B cell (primary cell): ENCODE data around the gene NPFF. TPM values are rescaled to one million over a fixed set of nuclear protein-coding genes. Genes with fewer than 3 reads are reported as not detected.

Experiments
- ATAC-seq: fragments of 200-7000 bp; cut with Tn5 transposase; one replicate; pipeline ENCODE4 v1.10.0; 2021; ENCODE audit warnings: low read depth, mild to moderate bottlenecking, moderate number of reproducible peaks, moderate library complexity
- CTCF ChIA-PET: fragments of 350-600 bp; sonication (Branson Sonifier 250); formaldehyde crosslinking; loops from one replicate; lab custom pipeline; 2021; ENCODE audit warnings: antibody characterized with exemption, inconsistent platforms; lab: Charles Lee
- POLR2A ChIA-PET: fragments of 350-600 bp; sonication (Branson Sonifier 250); formaldehyde crosslinking; loops from one replicate; lab custom pipeline; 2021; ENCODE audit warnings: antibody characterized with exemption; lab: Charles Lee
- DNase-seq: peaks from one replicate; pipeline ENCODE4 v3.0.0; 2013
- H2AFZ ChIP-seq: 2 replicates; pipeline ENCODE4 v1.6.1; 2012; ENCODE audit warnings: mild to moderate bottlenecking, low read depth, low read length; ENCODE audit not compliant: insufficient read depth, poor library complexity, severe bottlenecking
- H3K27ac ChIP-seq, 2 donors: 1 replicate in 1 of 2; 2 replicates in 1 of 2; pipeline ENCODE4 v1.5.1; 2012 to 2013; ENCODE audit warnings: low read length in 2 of 2, mild to moderate bottlenecking in 2 of 2, moderate library complexity in 1 of 2
- H3K27me3 ChIP-seq, 4 experiments: fragments of 200-600 bp in 1 of 4; sonication (generic) in 1 of 4; replicated peaks in 1 of 4; 1 replicate in 2 of 4; 2 replicates in 2 of 4; pipeline versions ENCODE4 v1.6.1 to v1.7.0; 2013 to 2016; ENCODE audit warnings: low read length in 3 of 4, mild to moderate bottlenecking in 2 of 4, mixed read lengths in 1 of 4, moderate library complexity in 1 of 4; ENCODE audit not compliant: insufficient read depth in 4 of 4, control insufficient read depth in 3 of 4; ENCODE audit errors: control extremely low read depth in 1 of 4
- H3K36me3 ChIP-seq, 2 experiments: replicated peaks in 1 of 2; 1 replicate in 1 of 2; 2 replicates in 1 of 2; pipeline versions ENCODE4 v1.6.1 to v1.7.1; 2013; ENCODE audit warnings: low read length in 1 of 2; ENCODE audit not compliant: insufficient read depth in 2 of 2, control insufficient read depth in 1 of 2; ENCODE audit errors: control extremely low read depth in 1 of 2, extremely low read depth in 1 of 2
- H3K4me1 ChIP-seq, 2 donors: fragments of 200-600 bp in 1 of 2; sonication (generic) in 1 of 2; 1 replicate in 1 of 2; 2 replicates in 1 of 2; pipeline versions ENCODE4 v1.5.1 to v1.6.1; 2013 to 2017; ENCODE audit warnings: low read length in 2 of 2; ENCODE audit not compliant: control insufficient read depth in 2 of 2, insufficient read depth in 2 of 2
- H3K4me2 ChIP-seq: replicated peaks from 2 replicates; pipeline ENCODE3; 2012; ENCODE audit warnings: mild to moderate bottlenecking, low read depth, low read length; ENCODE audit not compliant: poor library complexity, severe bottlenecking
- H3K4me3 ChIP-seq, 5 experiments: fragments of 200-600 bp in 1 of 5; sonication (generic) in 1 of 5; 1 replicate in 3 of 5; 2 replicates in 2 of 5; pipeline versions ENCODE4 v1.5.1 to v1.7.0; 2011 to 2016; ENCODE audit warnings: low read length in 4 of 5, mild to moderate bottlenecking in 4 of 5, low read depth in 2 of 5, control low read depth in 1 of 5, moderate library complexity in 1 of 5; ENCODE audit not compliant: insufficient read depth in 1 of 5; ENCODE audit errors: control extremely low read depth in 1 of 5, extremely low read depth in 1 of 5
- H3K79me2 ChIP-seq: fragments of 200-600 bp; sonication (generic); one replicate; pipeline ENCODE4 v1.6.0; 2016; ENCODE audit warnings: low read length; ENCODE audit not compliant: control insufficient read depth, insufficient read depth
- H3K9ac ChIP-seq: fragments of 200-600 bp; sonication (generic); 2 replicates; pipeline ENCODE4 v1.6.1; 2017; ENCODE audit warnings: mild to moderate bottlenecking, low read length, moderate library complexity
- H3K9me3 ChIP-seq, 3 donors: one replicate each; pipeline versions ENCODE4 v1.6.1 to v1.7.1; 2013; ENCODE audit warnings: low read length in 2 of 3; ENCODE audit not compliant: control insufficient read depth in 2 of 3, insufficient read depth in 1 of 3; ENCODE audit errors: control extremely low read depth in 1 of 3
- H4K20me1 ChIP-seq: 2 replicates; pipeline ENCODE4 v1.6.0; 2012; ENCODE audit warnings: mild to moderate bottlenecking, low read length; ENCODE audit not compliant: insufficient read depth, control insufficient read depth, poor library complexity, severe bottlenecking
- H3K27ac Mint-ChIP-seq: one replicate; pipeline ENCODE4 v1.8.0; 2021; ENCODE audit warnings: mixed read lengths
- H3K27me3 Mint-ChIP-seq: one replicate; pipeline ENCODE4 v1.8.0; 2021; ENCODE audit warnings: mixed read lengths
- H3K4me1 Mint-ChIP-seq: one replicate; pipeline ENCODE4 v1.8.0; 2021; ENCODE audit warnings: mixed read lengths
- H3K4me3 Mint-ChIP-seq: one replicate; pipeline ENCODE4 v1.8.0; 2021; ENCODE audit warnings: mixed read lengths
- H3K9me3 Mint-ChIP-seq: one replicate; pipeline ENCODE4 v1.8.0; 2022; ENCODE audit warnings: mixed read lengths; ENCODE audit not compliant: insufficient read depth
- CTCF ChIP-seq: fragments of 200-600 bp; IDR thresholded peaks from one replicate; pipeline ENCODE4 v1.8.0; 2022; ENCODE audit warnings: antibody characterized with exemption, mild to moderate bottlenecking
- EZH2 ChIP-seq: IDR thresholded peaks from 2 replicates; pipeline ENCODE4 v1.6.1; 2012; ENCODE audit warnings: borderline replicate concordance, low read depth, mild to moderate bottlenecking, moderate library complexity, low read length; ENCODE audit not compliant: insufficient read depth, poor library complexity, severe bottlenecking
- WGBS: methylation state at CpG from one replicate; pipeline ENCODE4 v1.1.5; 2013; ENCODE audit warnings: missing lambda C conversion rate; ENCODE audit not compliant: insufficient coverage; 5-methylcytosine and 5-hydroxymethylcytosine counted together
- intact Hi-C: fragments of 100-400 bp; cut with micrococcal nuclease; formaldehyde crosslinking; loops from one replicate; pipeline ENCODE4 v1.10.0; 2022
- polyA plus RNA-seq: library from polyadenylated mRNA; depleted of rRNA; stranded (reverse); fragments of >200 nt; gene quantifications from 2 replicates; pipeline ENCODE4 v1.2.3, GENCODE V29; 2012
- total RNA-seq, 2 donors: library from RNA; stranded (reverse); fragments of 120-200 nt in 1 of 2; gene quantifications; 1 replicate in 1 of 2; 2 replicates in 1 of 2; pipeline versions ENCODE4 v1.2.3 to v1.2.4, GENCODE V29; 2013 to 2022

NPFF gene
- total and polyA plus RNA-seq, 2 donors (not counting 1 experiment from before 2014, with no cell fraction given): 0.34 TPM; not detected in 1

GRCh38 chr12:53514628-53515290 lies 7.5 kb upstream of the NPFF start:
- Histone ChIP-seq H3K36me3 (peaks cover 0 to 75% of the 10 kb centered on the region in 2 experiments), H3K79me2 (no peaks in the 10 kb centered on the region), H3K9ac (no peak overlapping the region), H3K4me2 (no peak overlapping the region), H3K4me1 (no peaks in the 10 kb centered on the region), H3K27me3 (no peaks in the 10 kb centered on the region), H3K4me3 (no peak overlapping the region), H3K27ac (no peak overlapping the region), H4K20me1 (no peaks in the 10 kb centered on the region), H2AFZ (no peak overlapping the region), H3K9me3 (no peaks in the 10 kb centered on the region)
- intact Hi-C loops: no loop called here
- DNase-seq (no peak), ATAC-seq (no peak)
- TF ChIP-seq CTCF (no peak), EZH2 (no peak)
- Mint-ChIP-seq H3K27ac (no peak overlapping the region), H3K27me3 (no peaks in the 10 kb centered on the region), H3K4me1 (no peaks in the 10 kb centered on the region), H3K9me3 (no peaks in the 10 kb centered on the region), H3K4me3 (no peak overlapping the region)
- CTCF ChIA-PET: no interaction called here
- 93% methylated on average over 3 of the region's 6 CpGs for WGBS
- POLR2A ChIA-PET: no interaction called here

GRCh38 chr12:53513712-53514410 lies 6.6 kb upstream of the NPFF start:
- Mint-ChIP-seq H3K9me3 (no peaks in the 10 kb centered on the region), H3K4me1 (peaks cover 3% of the 10 kb centered on the region), H3K27ac (no peak overlapping the region), H3K4me3 (no peak overlapping the region), H3K27me3 (no peaks in the 10 kb centered on the region)
- POLR2A ChIA-PET: no interaction called here
- Histone ChIP-seq H3K4me1 (peaks cover 1 to 2% of the 10 kb centered on the region in 2 donors), H3K4me2 (no peak overlapping the region), H3K79me2 (no peaks in the 10 kb centered on the region), H3K36me3 (peaks cover 0 to 69% of the 10 kb centered on the region in 2 experiments), H3K9ac (no peak overlapping the region), H3K9me3 (no peaks in the 10 kb centered on the region), H3K27ac (no peak overlapping the region), H3K4me3 (no peak overlapping the region), H3K27me3 (no peaks in the 10 kb centered on the region), H2AFZ (no peak overlapping the region), H4K20me1 (no peaks in the 10 kb centered on the region)
- ATAC-seq (no peak), DNase-seq (no peak)
- CTCF ChIA-PET: interaction anchor here (0.6 to 1.8 kb wide), 5 partner anchors 12 to 162 kb away, joined by 3 to 8 read pairs (median 3); partner anchors contain the start of genes ATP5MC2 and TARBP2
- WGBS: no CpG with 5 or more reads among the region's 6 CpGs
- intact Hi-C loops: no loop called here
- TF ChIP-seq EZH2 (no peak), CTCF (no peak)
